Activated naive CD8-positive, alpha-beta T cell treated with anti-CD3 and anti-CD28 coated beads, Interleukin-2, amount 10 ng/mL, durations not matched to agents 7 days and 5 days (primary cell): ENCODE data around the gene EIF4H. TPM values are rescaled to one million over a fixed set of nuclear protein-coding genes. Genes with fewer than 3 reads are reported as not detected.
A peak's percentile ranks its signal among the peaks of the same experiment; 100 is the strongest.

Experiments
- ATAC-seq: fragments of 150-1000 bp; cut with Tn5 transposase; one replicate; pipeline ENCODE4 v1.10.0; 2021; ENCODE audit warnings: low read depth, moderate library complexity
- POLR2A ChIA-PET: fragments of 350-600 bp; sonication (Branson Sonifier 250); formaldehyde crosslinking; loops from one replicate; lab custom pipeline; 2021; ENCODE audit warnings: antibody characterized with exemption; lab: Charles Lee
- DNase-seq: peaks from one replicate; pipeline ENCODE4 v3.0.0; 2021
- H3K27ac Mint-ChIP-seq: one replicate; pipeline ENCODE4 v1.8.0; 2022; ENCODE audit warnings: mild to moderate bottlenecking, mixed read lengths
- H3K27me3 Mint-ChIP-seq: one replicate; pipeline ENCODE4 v1.8.0; 2022; ENCODE audit warnings: mild to moderate bottlenecking, moderate library complexity, mixed read lengths
- H3K36me3 Mint-ChIP-seq: one replicate; pipeline ENCODE4 v1.8.0; 2021; ENCODE audit warnings: mild to moderate bottlenecking, mixed read lengths
- H3K4me1 Mint-ChIP-seq: one replicate; pipeline ENCODE4 v1.8.0; 2021; ENCODE audit warnings: mixed read lengths
- H3K4me3 Mint-ChIP-seq: one replicate; pipeline ENCODE4 v1.8.0; 2022; ENCODE audit warnings: mild to moderate bottlenecking, moderate library complexity, mixed read lengths
- H3K9me3 Mint-ChIP-seq: one replicate; pipeline ENCODE4 v1.8.0; 2021; ENCODE audit warnings: mixed read lengths
- total RNA-seq, 2 experiments: library from RNA; stranded (reverse); gene quantifications; one replicate each; pipeline ENCODE4 v1.2.3, GENCODE V29; 2021

Gene EIF4H
- total RNA-seq, 2 experiments from 2014 or later = 264 to 270 TPM

- Mint-ChIP-seq H3K27me3 (no peaks in the 10 kb centered on the region), H3K4me3 (no peak overlapping the region), H3K27ac (no peak overlapping the region), H3K36me3 (peaks cover 17% of the 10 kb centered on the region), H3K4me1 (peaks cover 62% of the 10 kb centered on the region), H3K9me3 (no peaks in the 10 kb centered on the region)
- DNase-seq (no peak), ATAC-seq (no peak)
- POLR2A ChIA-PET = interaction anchor here (0.9 kb wide), 1 partner anchor 10 kb away, joined by 4 read pairs; no protein-coding TSS in a partner anchor
These were observed 6.7 kb downstream of the EIF4H start for GRCh38 chr7:74180866-74181265.

- peaks cover 57% of the 10 kb centered on the region for H3K4me1 Mint-ChIP-seq
- H3K36me3 Mint-ChIP-seq = peaks cover 13% of the 10 kb centered on the region
- no peaks in the 10 kb centered on the region for H3K9me3 Mint-ChIP-seq
- DNase-seq (no peak), ATAC-seq (no peak)
- no peaks in the 10 kb centered on the region for H3K27me3 Mint-ChIP-seq
- POLR2A ChIA-PET = interaction anchor here (0.5 to 0.9 kb wide), 2 partner anchors 9 to 25 kb away, joined by 3 to 4 read pairs; no protein-coding TSS in a partner anchor
- no peak overlapping the region for H3K27ac Mint-ChIP-seq
- no peak overlapping the region for H3K4me3 Mint-ChIP-seq
These were observed 7.7 kb downstream of the EIF4H start for GRCh38 chr7:74181821-74182220.

GRCh38 chr7:74182453-74183090, 8.4 kb downstream of the EIF4H start:
- Mint-ChIP-seq H3K4me1 (peaks cover 54% of the 10 kb centered on the region), H3K4me3 (no peak overlapping the region), H3K36me3 (peaks cover 13% of the 10 kb centered on the region), H3K9me3 (no peaks in the 10 kb centered on the region), H3K27ac (peak overlapping the region; percentile 49), H3K27me3 (no peaks in the 10 kb centered on the region)
- POLR2A ChIA-PET = interaction anchor here (0.5 to 1.7 kb wide), 3 partner anchors 11 to 115 kb away, joined by 3 to 4 read pairs (median 4); no protein-coding TSS in a partner anchor
- ATAC-seq (no peak), DNase-seq (no peak)

- ATAC-seq = no peak
- POLR2A ChIA-PET = interaction anchor here (1.1 to 1.7 kb wide), 3 partner anchors 8 to 116 kb away, joined by 4 to 6 read pairs (median 4); no protein-coding TSS in a partner anchor
- peaks cover 14% of the 10 kb centered on the region for H3K36me3 Mint-ChIP-seq
- H3K27me3 Mint-ChIP-seq = no peaks in the 10 kb centered on the region
- H3K27ac Mint-ChIP-seq = peak overlapping the region; percentile 30
- no peak for DNase-seq
- no peak overlapping the region for H3K4me3 Mint-ChIP-seq
- H3K4me1 Mint-ChIP-seq = peaks cover 52% of the 10 kb centered on the region
- H3K9me3 Mint-ChIP-seq = no peaks in the 10 kb centered on the region
These were observed 9.0 kb downstream of the EIF4H start for GRCh38 chr7:74183142-74183541.

GRCh38 chr7:74183653-74184450, 9.7 kb downstream of the EIF4H start:
- DNase-seq (no peak), ATAC-seq (peak; percentile 70)
- peaks cover 13% of the 10 kb centered on the region for H3K36me3 Mint-ChIP-seq
- no peaks in the 10 kb centered on the region for H3K9me3 Mint-ChIP-seq
- no peaks in the 10 kb centered on the region for H3K27me3 Mint-ChIP-seq
- no peak overlapping the region for H3K4me3 Mint-ChIP-seq
- peaks cover 51% of the 10 kb centered on the region for H3K4me1 Mint-ChIP-seq
- POLR2A ChIA-PET = interaction anchor here (1.1 to 1.7 kb wide), 3 partner anchors 9 to 116 kb away, joined by 4 to 6 read pairs (median 4); no protein-coding TSS in a partner anchor
- H3K27ac Mint-ChIP-seq = peak overlapping the region; percentile 52

GRCh38 chr7:74185016-74185415, 10.9 kb downstream of the EIF4H start:
- no peaks in the 10 kb centered on the region for H3K27me3 Mint-ChIP-seq
- peaks cover 47% of the 10 kb centered on the region for H3K4me1 Mint-ChIP-seq
- POLR2A ChIA-PET = no interaction called here
- H3K4me3 Mint-ChIP-seq = peak overlapping the region; percentile 15
- ATAC-seq (no peak), DNase-seq (no peak)
- H3K27ac Mint-ChIP-seq = no peak overlapping the region
- peaks cover 13% of the 10 kb centered on the region for H3K36me3 Mint-ChIP-seq
- no peaks in the 10 kb centered on the region for H3K9me3 Mint-ChIP-seq

DNA sequence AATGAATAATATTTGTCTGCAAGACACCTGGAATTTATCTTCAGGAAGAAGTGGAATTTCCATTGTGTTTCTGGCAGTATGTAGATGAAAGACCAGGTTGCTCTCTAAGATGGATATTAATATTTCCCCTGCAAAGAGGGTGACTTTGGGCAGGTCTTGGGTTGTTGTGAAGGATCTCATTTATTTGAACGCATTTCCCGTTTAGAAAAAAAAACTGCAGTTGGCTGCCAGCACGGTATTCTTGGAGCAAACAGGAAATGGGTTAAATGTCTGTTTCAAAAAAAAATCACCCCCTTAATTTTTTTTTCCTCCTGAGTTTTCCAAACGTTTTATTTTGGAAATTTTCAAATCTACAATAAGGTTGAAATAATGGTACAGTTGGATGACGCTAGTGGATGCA, 11.5 kb downstream of the EIF4H start:
- peak overlapping the region; percentile 22 for H3K4me3 Mint-ChIP-seq
- ATAC-seq = no peak
- H3K27ac Mint-ChIP-seq = peak overlapping the region; percentile 30
- H3K9me3 Mint-ChIP-seq = no peaks in the 10 kb centered on the region
- no peaks in the 10 kb centered on the region for H3K27me3 Mint-ChIP-seq
- H3K36me3 Mint-ChIP-seq = peaks cover 19% of the 10 kb centered on the region
- DNase-seq = no peak
- peaks cover 44% of the 10 kb centered on the region for H3K4me1 Mint-ChIP-seq
- POLR2A ChIA-PET = no interaction called here

- H3K4me3 Mint-ChIP-seq = no peak overlapping the region
- H3K27me3 Mint-ChIP-seq = no peaks in the 10 kb centered on the region
- peaks cover 28% of the 10 kb centered on the region for H3K4me1 Mint-ChIP-seq
- H3K9me3 Mint-ChIP-seq = no peaks in the 10 kb centered on the region
- H3K36me3 Mint-ChIP-seq = peaks cover 20% of the 10 kb centered on the region
- POLR2A ChIA-PET = no interaction called here
- no peak overlapping the region for H3K27ac Mint-ChIP-seq
- ATAC-seq = no peak
- DNase-seq = no peak
These were observed 13.9 kb downstream of the EIF4H start for GRCh38 chr7:74187915-74188675.

GRCh38 chr7:74190259-74190658, 16.1 kb downstream of the EIF4H start:
- no peak for ATAC-seq
- POLR2A ChIA-PET = interaction anchor here (1.1 kb wide), 1 partner anchor 16 kb away, joined by 3 read pairs; the partner anchor contains the start of gene EIF4H
- no peak overlapping the region for H3K4me3 Mint-ChIP-seq
- H3K9me3 Mint-ChIP-seq = no peaks in the 10 kb centered on the region
- peaks cover 24% of the 10 kb centered on the region for H3K4me1 Mint-ChIP-seq
- H3K27ac Mint-ChIP-seq = no peak overlapping the region
- DNase-seq = no peak
- no peaks in the 10 kb centered on the region for H3K27me3 Mint-ChIP-seq
- peaks cover 20% of the 10 kb centered on the region for H3K36me3 Mint-ChIP-seq

- POLR2A ChIA-PET = interaction anchor here (0.7 kb wide), 2 partner anchors 10 to 15 kb away, joined by 3 to 4 read pairs; no protein-coding TSS in a partner anchor
- H3K27ac Mint-ChIP-seq = no peak overlapping the region
- ATAC-seq (no peak), DNase-seq (peak; percentile 11)
- H3K9me3 Mint-ChIP-seq = no peaks in the 10 kb centered on the region
- peaks cover 21% of the 10 kb centered on the region for H3K36me3 Mint-ChIP-seq
- H3K27me3 Mint-ChIP-seq = no peaks in the 10 kb centered on the region
- peaks cover 23% of the 10 kb centered on the region for H3K4me1 Mint-ChIP-seq
- H3K4me3 Mint-ChIP-seq = no peak overlapping the region
These were observed 17.1 kb downstream of the EIF4H start for GRCh38 chr7:74191231-74191630.

- Mint-ChIP-seq H3K4me1 (peaks cover 17% of the 10 kb centered on the region), H3K36me3 (peaks cover 18% of the 10 kb centered on the region), H3K9me3 (no peaks in the 10 kb centered on the region), H3K27ac (peak overlapping the region; percentile 30), H3K27me3 (no peaks in the 10 kb centered on the region), H3K4me3 (no peak overlapping the region)
- no peak for ATAC-seq
- POLR2A ChIA-PET = interaction anchor here (1.6 to 2.4 kb wide), 2 partner anchors 10 to 18 kb away, joined by 4 to 9 read pairs; partner anchors contain the start of gene EIF4H
- DNase-seq = peak; percentile 8
These were observed 18.9 kb downstream of the EIF4H start for GRCh38 chr7:74193054-74193453.

DNA sequence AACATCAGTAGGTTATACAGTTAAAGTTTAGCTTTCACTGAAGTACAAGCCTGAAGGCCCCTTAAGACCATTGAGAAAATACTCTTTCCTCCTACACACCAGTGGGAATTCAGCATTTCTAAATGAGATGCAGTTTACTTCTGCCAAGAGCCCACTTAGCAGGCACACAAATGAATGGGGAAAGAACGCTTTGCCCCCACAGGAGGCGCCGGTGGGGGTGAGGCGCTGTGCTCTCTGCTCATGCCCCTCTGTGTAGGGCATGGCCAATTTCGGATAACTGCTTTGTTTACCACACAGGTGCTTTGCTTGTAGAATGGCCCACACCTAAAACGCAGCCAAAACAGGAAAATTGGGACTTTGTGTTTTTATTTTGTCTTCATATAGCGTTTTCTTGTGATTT, 19.8 kb downstream of the EIF4H start:
- Mint-ChIP-seq H3K27ac (peak overlapping the region; percentile 15), H3K4me3 (no peak overlapping the region), H3K27me3 (no peaks in the 10 kb centered on the region), H3K36me3 (peaks cover 15% of the 10 kb centered on the region), H3K4me1 (peaks cover 15% of the 10 kb centered on the region), H3K9me3 (no peaks in the 10 kb centered on the region)
- peak; percentile 17 for DNase-seq
- POLR2A ChIA-PET = interaction anchor here (1.6 to 2.4 kb wide), 2 partner anchors 11 to 19 kb away, joined by 4 to 9 read pairs; partner anchors contain the start of gene EIF4H
- ATAC-seq = no peak

GRCh38 chr7:74194686-74195085, 20.5 kb downstream of the EIF4H start:
- peaks cover 12% of the 10 kb centered on the region for H3K36me3 Mint-ChIP-seq
- POLR2A ChIA-PET = no interaction called here
- H3K27ac Mint-ChIP-seq = peak overlapping the region; percentile 82
- H3K9me3 Mint-ChIP-seq = no peaks in the 10 kb centered on the region
- peak overlapping the region; percentile 11 for H3K4me3 Mint-ChIP-seq
- no peaks in the 10 kb centered on the region for H3K27me3 Mint-ChIP-seq
- peaks cover 15% of the 10 kb centered on the region for H3K4me1 Mint-ChIP-seq
- DNase-seq = no peak
- ATAC-seq = peak; percentile 8
